Measurements from ENCODE around the gene INPP4A.

GRCh38 chr2:98585386-98585785 is 140.7 kb downstream of the INPP4A start:
- TF ChIP-seq POLR2AphosphoS5 (IDR thresholded peaks at IDR 0.05; ENCODE audit: control insufficient read depth, insufficient read depth, low read depth, low read length) (no peak), POLR2A (conservative IDR thresholded peaks at IDR 0.05) (no peak), CEBPZ (IDR thresholded peaks at IDR 0.05; ENCODE audit: borderline replicate concordance, low read depth, low read length) (no peak), HCFC1 (IDR thresholded peaks at IDR 0.05; ENCODE audit: low read depth, low read length) (no peak), CTCF (IDR thresholded peaks at IDR 0.05 in 2 of 3, conservative IDR thresholded peaks at IDR 0.05 in 1 of 3; ENCODE audit: insufficient read depth in 2 of 3, low read depth in 1 of 3, low read length in 3 of 3) (no peak)
